Adipose tissue (tissue), 3 donors: ENCODE data around the gene SPNS1. TPM values are rescaled to one million over a fixed set of nuclear protein-coding genes. Genes with fewer than 3 reads are reported as not detected.
A peak's percentile ranks its signal among the peaks of the same experiment; 100 is the strongest.
"Not testable (repeated sequence)": the region's sequence is repeated elsewhere in the genome, so short reads cannot be mapped to it uniquely, and the experiment has no call there.

Source experiments
- H3K27ac ChIP-seq: one replicate; pipeline ENCODE4 v1.5.1; 2013; ENCODE audit warnings: low read depth, low read length
- WGBS, 3 donors: extraction: QIAGEN DNeasy Blood & Tissue Kit; methylation state at CpG; one replicate each; pipeline ENCODE4 v1.1.7; 2013; 5-methylcytosine and 5-hydroxymethylcytosine counted together
- polyA plus RNA-seq, 3 donors: library from polyadenylated mRNA; stranded (reverse); fragments of 200-250 nt; gene quantifications; one replicate each; pipeline ENCODE4 v1.2.3, GENCODE V29; 2013
- donor health status: healthy with polysubstance abuse.
- donor health status: Bipolar disorder and iron deficiency.
- donor health status: healthy.

Gene SPNS1
- polyA plus RNA-seq, 3 donors, result 19.1 to 32.5 (median 22.3) TPM

DNA sequence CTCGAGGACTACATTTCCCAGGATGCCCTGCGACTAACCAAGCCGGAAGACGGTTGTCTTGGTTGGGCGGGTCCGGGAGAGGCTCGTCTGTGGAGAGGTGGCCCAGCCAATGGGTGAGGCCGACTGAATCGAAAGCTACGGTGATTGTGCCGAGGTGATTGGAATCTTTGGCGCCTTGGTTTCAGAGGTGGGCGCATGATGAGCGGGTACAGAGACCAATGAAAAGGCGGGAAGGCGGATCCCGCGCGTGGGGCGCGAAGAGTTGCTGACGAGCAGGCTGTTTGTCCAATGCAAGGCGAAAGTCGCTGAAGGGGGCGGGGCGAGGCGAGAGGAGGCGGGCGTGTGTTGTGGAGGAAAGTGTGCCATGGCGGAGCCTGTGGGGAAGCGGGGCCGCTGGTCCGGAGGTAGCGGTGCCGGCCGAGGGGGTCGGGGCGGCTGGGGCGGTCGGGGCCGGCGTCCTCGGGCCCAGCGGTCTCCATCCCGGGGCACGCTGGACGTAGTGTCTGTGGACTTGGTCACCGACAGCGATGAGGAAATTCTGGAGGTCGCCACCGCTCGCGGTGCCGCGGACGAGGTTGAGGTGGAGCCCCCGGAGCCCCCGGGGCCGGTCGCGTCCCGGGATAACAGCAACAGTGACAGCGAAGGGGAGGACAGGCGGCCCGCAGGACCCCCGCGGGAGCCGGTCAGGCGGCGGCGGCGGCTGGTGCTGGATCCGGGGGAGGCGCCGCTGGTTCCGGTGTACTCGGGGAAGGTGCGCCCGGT lies 23.7 kb upstream of the SPNS1 start, which contains the start of gene NFATC2IP:
NFATC2IP (plus strand) TSS at position 290 of the 762 bp plus-strand sequence; CDS start at position 365, 75 bp downstream.
- H3K27ac ChIP-seq, result peak within 1 kb of the TSS; percentile 55
- 0 to 1% (median 0%) methylated on average over 63 to 79 of the region's 79 CpGs for WGBS, 3 donors

DNA sequence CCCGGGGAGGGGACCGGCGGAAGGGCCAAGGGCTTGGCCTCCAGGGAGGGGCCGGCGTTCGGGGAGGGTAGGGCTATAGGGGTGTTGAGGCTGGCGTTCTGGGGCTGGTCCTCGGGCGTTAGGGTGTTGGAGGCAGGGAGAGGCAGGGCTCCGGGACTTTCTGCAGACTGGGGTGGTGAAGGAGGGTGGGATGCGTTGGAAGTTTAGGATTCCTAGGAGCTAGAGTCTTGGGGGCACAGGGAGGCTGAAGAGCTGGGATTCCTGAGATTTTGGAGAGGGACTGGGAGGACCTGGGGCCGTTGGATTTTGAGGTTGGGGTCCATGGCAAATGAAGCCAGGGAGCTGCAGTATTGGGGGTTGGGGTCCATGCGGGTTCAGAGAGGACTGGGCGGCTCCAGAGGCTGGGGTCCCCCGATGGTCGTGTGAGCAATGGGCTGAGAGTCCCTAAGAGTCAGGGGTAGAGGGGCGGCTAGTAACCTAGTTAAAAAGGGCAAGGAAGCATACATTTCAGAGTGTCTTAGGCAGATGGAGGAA lies 23.1 kb upstream of the SPNS1 start:
- WGBS, 3 donors, result 2 to 3% (median 3%) methylated on average over 17 of the region's 17 CpGs
- H3K27ac ChIP-seq, result no peak overlapping the region

DNA sequence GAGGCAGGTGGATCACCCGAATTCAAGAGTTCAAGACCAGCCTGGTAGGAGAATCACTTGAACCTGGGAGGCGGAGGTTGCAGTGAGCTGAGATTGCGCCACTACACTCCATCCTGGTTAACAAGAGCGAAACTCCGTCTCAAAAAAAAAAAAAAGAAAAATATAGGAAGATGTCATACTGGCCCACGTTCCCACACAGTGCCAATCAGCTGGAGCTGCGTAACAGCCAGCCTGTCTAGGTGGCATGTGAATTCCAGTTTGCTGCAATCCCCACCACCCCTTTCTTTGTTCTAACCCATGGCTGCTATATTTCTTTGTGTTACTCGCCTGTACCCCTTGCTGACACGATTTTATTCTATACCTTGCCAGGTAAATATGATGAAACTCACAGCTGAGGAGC lies 16.4 kb upstream of the SPNS1 start:
- 87 to 95% (median 89%) methylated on average over 9 of the region's 9 CpGs for WGBS, 3 donors
- no peak overlapping the region for H3K27ac ChIP-seq

DNA sequence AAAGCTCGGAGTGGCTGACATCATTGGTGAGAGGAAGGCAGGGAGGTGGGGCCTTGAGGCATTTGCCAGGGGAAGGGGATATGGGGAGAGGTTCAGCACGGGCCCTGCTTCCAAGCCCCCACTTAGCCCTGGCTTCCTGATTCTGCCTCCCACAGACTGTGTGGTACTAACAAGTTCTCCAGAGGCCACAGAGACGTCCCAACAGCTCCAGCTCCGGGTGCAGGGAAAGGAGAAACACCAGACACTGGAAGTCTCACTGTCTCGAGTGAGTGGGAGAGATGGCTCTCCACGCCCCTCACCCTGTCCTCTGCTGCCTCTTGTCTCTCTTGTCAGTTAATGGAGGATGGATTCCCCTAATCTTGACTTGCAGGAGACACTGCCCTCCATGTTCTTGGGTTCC lies 15.7 kb upstream of the SPNS1 start:
- 86 to 93% (median 87%) methylated on average over 6 of the region's 6 CpGs for WGBS, 3 donors
- H3K27ac ChIP-seq, result no peak overlapping the region

DNA sequence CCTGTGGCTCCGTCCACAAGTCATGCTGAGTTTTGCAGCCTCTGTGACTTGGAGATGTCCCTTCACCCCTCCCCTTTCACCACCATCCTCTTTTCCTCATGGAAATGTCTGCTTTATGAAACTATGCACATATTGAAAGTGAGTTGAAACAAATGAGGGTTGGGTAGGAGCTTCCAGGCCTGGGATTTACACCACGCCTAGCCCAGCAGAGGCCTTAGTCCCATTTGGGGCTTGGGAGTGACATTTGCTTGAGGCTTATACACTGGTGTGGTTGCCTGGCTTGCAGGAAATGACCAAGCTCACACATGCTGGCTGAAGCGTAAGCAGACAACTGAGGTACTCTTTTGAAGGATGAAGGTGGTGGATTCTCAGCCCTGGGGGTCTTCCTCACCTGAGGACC lies 10.5 kb upstream of the SPNS1 start:
- 80 to 89% (median 89%) methylated on average over 3 of the region's 3 CpGs for WGBS, 3 donors
- no peak overlapping the region for H3K27ac ChIP-seq

DNA sequence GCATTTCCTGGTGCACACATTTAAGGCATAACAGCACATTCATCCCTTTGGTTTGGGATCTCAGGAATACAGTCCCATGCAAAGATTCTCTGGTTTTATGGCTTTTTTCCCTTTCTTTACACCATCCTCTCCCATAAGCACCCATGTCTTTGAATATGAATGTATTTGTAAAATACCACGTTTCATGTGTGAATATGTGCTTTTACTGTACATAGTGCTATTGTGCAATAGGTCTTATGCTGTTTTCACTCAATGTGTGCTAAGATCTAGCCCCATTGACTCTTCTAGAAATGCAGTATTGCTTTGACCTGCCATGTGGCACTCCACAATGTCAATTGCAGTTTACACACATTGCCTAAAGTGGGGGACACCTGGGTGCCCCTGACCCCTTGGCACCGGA lies 10.1 kb upstream of the SPNS1 start:
- 82 to 90% (median 86%) methylated on average over 2 of the region's 2 CpGs for WGBS, 3 donors
- no peak overlapping the region for H3K27ac ChIP-seq

DNA sequence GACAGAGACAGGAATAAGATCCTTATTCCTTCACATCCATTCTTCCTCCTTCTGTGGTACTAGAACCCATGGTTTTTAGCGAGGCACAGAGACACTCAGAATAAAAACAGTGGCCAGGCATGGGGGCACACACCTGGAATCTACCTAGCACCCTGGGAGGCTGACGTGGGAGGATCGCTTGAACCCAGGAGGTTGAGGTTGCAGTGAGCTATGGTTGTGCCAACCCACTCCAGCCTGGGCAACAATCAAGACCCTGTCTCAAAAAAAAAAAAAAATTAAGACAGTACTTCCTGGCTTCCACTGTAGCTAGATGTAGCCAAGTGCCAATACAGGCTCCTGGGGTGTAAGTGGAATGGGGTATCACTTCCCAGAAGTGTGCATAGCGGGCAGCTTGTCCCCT lies 7.4 kb upstream of the SPNS1 start:
- H3K27ac ChIP-seq, result no peak overlapping the region
- 91 to 93% (median 92%) methylated on average over 4 of the region's 4 CpGs for WGBS, 3 donors

DNA sequence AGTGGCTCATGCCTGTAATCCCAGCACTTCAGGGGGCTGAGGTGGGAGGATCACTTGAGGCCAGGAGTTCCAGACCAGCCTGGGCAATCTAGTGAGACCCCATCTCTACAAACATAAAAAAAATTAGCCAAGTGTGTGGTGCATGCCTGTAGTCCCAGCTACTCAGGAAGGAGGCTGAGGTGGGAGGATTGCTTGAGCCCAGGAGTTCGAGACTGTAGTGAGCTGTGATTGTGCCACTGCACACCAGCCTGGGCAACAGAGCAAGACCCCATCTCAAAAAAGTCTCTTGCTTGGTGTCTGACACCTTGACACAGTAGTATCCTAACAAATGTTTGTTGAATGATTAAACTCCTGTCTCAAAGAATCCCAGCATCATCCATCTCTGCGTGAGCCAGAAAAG lies 4.9 kb upstream of the SPNS1 start:
- not testable (repeated sequence) for H3K27ac ChIP-seq
- 87 to 94% (median 88%) methylated on average over 2 of the region's 2 CpGs for WGBS, 3 donors

DNA sequence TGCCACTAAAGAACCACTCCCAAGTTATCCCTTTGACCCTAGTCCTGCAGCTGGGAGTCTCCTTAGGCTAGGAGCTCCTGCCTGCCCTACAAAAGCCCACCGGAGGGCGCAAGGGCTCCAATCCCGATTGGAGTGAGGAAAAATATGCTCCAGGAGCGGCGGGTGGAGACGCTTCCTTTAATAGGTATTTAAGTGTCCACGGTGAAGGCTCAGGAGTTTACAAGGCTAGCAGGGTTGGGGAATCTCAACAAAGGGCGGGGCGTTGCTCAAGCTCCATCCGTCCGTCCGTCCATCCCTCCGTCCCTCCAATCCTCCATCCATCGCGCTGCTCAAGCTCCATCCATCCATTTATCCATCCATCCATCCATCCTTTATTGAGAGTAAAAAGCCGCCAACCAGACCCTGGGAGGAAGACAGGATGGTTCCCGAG lies 556 bp upstream of the SPNS1 start:
- WGBS, 3 donors, result 0% methylated on average over 17 of the region's 17 CpGs
- no peak overlapping the region for H3K27ac ChIP-seq

DNA sequence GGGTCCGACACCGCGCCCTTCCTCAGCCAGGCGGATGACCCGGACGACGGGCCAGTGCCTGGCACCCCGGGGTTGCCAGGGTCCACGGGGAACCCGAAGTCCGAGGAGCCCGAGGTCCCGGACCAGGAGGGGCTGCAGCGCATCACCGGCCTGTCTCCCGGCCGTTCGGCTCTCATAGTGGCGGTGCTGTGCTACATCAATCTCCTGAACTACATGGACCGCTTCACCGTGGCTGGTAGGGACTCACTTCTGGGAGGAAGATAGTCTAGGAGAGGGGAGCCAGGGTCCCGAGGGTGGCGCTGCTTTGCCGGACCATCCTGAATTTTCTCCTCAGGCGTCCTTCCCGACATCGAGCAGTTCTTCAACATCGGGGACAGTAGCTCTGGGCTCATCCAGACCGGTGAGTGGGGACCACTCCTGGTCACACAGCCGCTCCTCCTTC lies 601 bp downstream of the SPNS1 start:
- whole genome bisulfite sequencing, 3 donors, result 6 to 8% (median 8%) methylated on average over 29 to 30 of the region's 30 CpGs
- no peak overlapping the region for H3K27ac ChIP-seq

DNA sequence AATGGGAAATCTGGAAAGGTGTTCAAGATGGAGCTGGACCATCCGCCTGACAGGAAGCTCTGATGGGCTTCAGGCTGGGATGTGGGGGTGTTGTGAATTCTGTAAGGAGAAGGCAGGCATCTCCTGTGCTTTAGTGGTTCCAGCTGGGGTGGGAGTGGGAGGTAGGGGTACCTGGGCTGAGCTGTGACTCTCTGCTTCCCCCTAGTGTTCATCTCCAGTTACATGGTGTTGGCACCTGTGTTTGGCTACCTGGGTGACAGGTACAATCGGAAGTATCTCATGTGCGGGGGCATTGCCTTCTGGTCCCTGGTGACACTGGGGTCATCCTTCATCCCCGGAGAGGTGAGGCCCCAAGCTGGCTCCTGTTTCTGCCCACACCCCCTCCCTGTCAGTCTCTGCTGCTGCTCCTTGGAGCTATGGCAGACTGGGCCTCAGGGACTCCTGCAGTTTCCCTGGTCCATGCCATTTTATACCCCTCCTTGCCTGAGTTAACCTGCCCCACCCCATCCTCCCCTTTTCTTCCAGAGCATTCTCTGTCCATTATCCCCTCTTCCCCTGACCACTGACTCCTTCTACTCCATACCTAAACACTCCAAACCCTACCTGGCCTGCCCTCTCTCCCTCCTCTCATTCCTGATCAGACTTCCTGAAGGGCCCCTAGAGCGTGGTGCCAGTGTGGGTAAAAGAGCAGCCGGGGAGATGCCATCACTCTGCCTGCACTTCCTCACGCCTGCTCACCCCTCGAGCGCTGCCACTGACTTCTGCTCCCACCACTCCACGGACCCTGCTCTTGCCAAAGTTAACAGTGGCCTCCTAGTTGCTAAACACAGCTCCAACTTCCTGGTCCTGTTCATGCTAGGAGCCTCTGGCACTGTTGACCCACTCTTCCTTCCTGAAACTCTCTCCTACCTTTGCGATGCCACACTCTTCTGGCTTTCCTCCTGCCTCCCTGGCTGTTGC lies 3.4 kb downstream of the SPNS1 start:
- WGBS, 3 donors, result 62 to 71% (median 70%) methylated on average over 11 of the region's 11 CpGs
- no peak overlapping the region for H3K27ac ChIP-seq

DNA sequence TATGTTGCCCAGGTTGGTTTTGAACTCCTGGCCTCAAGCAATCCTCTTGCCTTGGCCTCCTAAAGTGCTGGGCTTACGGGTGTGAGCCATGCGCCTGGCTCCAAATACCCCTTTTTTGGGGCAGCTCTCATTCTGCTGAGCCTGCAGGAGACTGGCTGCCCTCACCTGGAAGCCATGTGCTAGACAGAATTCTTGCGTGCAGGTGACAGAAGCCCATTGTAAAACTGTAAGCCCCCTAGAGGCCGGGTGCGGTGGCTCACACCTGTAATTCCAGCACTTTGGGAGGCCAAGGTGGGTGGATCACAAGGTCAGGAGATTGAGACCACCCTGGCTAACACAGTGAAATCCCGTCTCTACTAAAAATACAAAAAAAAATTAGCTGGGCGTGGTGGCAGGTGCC lies 5.8 kb downstream of the SPNS1 start:
- H3K27ac ChIP-seq, result not testable (repeated sequence)
- 87 to 91% (median 88%) methylated on average over 7 of the region's 7 CpGs for WGBS, 3 donors

DNA sequence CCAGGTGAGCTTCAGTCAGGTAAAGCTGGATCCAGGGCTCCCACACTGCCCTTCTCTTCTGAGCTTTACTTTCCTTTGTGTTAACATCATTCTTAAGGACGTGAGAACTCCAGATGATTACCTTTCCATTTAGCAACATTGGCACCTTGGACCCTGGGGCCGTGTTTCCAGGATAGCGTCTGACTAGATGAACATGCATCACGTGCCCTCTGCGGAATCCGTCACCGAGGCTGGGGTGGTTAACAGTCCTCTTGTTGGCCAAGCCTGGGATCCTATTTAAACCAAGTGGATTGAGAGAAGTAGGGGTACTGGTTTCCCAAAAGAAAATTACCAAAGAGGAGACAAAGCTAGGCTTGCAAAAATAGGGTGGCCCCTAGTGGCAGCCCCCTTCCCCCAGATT lies 6.4 kb downstream of the SPNS1 start:
- WGBS, 3 donors, result 94 to 97% (median 95%) methylated on average over 7 of the region's 7 CpGs
- no peak overlapping the region for H3K27ac ChIP-seq

DNA sequence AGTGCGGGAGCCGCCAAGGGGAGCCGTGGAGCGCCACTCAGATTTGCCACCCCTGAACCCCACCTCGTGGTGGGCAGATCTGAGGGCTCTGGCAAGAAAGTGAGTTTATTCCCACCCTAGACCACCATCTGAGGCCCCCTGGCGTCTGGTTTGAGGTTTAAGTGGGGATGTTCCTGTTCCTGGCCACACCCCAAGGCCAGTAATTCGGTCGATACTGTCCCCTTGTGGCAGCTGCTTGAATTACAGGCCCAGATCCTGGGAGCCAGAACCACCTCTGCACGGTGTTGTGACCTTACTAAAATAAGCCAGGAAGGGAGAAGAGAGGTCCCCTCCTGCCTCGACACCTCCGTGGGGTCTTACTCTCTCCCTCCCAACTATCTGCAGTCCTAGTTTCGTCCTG lies 6.9 kb downstream of the SPNS1 start:
- WGBS, 3 donors, result 84 to 86% (median 84%) methylated on average over 12 of the region's 12 CpGs

DNA sequence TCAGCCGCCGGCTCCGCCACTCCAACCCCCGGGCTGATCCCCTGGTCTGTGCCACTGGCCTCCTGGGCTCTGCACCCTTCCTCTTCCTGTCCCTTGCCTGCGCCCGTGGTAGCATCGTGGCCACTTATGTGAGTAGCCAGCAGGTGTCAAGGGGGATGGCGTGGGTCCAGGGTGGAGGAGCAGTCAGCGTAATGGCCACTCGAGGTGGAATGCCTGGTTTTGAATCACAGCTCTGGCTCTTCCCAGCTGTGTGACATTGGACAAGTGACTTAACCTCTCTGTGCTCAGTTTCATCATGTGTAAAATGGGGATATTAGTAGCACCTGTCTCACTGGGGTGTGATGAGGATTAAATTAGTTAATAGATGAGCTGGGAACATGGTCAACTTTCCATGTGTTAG lies 7.8 kb downstream of the SPNS1 start:
- no peak overlapping the region for H3K27ac ChIP-seq
- WGBS, 3 donors, result 95 to 98% (median 95%) methylated on average over 10 of the region's 10 CpGs

More for the DNA sequence above, 6.9 kb downstream of the SPNS1 start:
- H3K27ac ChIP-seq, result no peak overlapping the region

DNA sequence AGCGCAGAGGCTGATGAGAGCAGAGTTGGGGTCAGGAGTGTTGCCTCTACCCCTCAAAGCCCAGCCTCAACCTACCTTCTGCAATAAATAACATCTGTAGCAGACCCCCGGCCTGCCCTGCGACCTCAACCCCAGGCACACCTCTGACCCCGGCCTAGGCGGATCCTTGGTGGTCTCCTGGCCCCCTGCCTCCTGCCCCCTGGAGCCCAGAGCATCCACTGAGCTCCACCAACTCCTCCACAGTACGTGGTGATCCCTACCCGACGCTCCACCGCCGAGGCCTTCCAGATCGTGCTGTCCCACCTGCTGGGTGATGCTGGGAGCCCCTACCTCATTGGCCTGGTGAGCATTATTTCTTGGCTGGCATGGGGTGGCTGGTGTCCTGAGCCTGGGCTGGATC lies 8.4 kb downstream of the SPNS1 start:
- WGBS, 3 donors, result 93 to 95% (median 95%) methylated on average over 9 to 11 of the region's 11 CpGs
- H3K27ac ChIP-seq, result no peak overlapping the region

DNA sequence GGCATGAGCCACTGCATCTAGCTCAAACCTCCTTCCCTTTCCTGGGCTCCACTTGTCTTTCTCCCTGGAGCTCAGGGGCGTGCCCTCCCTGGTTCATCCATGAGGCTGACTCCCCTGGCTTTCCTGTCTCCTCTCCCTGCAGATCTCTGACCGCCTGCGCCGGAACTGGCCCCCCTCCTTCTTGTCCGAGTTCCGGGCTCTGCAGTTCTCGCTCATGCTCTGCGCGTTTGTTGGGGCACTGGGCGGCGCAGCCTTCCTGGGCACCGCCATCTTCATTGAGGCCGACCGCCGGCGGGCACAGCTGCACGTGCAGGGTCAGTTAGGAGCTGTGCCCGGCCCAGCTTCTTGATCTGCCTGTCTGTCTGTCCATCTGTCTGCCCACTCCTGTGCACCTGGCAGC lies 9.1 kb downstream of the SPNS1 start:
- WGBS, 3 donors, result 88 to 92% (median 92%) methylated on average over 18 of the region's 18 CpGs

DNA sequence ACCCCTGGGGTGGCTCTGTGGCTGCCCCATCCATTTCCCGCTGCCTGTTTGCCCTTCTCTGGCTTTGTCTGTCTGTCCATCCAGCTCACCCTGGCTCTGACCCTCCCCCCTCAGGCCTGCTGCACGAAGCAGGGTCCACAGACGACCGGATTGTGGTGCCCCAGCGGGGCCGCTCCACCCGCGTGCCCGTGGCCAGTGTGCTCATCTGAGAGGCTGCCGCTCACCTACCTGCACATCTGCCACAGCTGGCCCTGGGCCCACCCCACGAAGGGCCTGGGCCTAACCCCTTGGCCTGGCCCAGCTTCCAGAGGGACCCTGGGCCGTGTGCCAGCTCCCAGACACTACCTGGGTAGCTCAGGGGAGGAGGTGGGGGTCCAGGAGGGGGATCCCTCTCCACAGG lies 9.5 kb downstream of the SPNS1 start:
- H3K27ac ChIP-seq, result no peak overlapping the region
- 70 to 81% (median 73%) methylated on average over 12 of the region's 12 CpGs for WGBS, 3 donors

More for the DNA sequence above, 9.1 kb downstream of the SPNS1 start:
- no peak overlapping the region for H3K27ac ChIP-seq

DNA sequence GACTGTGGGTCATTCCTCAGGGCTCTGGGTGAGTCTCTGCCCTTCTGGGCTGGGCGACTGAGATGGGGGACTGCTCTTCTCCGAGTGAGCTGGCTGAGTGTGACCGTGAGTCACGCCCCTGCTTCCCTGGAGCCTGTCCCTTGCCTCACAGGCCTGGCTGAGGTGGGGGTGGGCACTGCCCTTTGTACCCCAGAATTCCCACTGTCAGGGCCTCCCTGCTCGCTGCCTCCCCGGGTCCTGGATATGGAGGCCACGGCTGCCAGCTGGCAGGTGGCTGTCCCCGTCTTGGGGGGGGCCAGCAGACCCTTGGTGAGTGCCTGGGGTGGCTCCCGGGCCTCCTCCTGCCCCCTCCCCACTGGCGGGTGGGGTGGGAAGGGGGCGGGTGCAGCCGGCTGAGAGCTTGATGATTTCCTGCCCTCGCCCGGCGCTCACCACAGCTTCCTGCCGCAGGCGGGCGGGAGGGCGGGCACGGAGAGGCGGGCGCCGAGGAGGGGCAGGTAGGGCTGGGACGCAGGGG lies 10.1 kb downstream of the SPNS1 start, which contains the start of gene LAT:
LAT (plus strand) TSS at position 434 of the 517 bp plus-strand sequence. CDS start 366 bp downstream, outside the sequence.
- H3K27ac ChIP-seq, result no peak within 1 kb of the TSS
- WGBS, 3 donors, result 39 to 69% (median 40%) methylated on average over 20 to 23 of the region's 24 CpGs
